A549 (cell line): ENCODE measurements around the gene KAT8. TPM values are rescaled to one million over a fixed set of nuclear protein-coding genes. Genes with fewer than 3 reads are reported as not detected.
A peak's percentile ranks its signal among the peaks of the same experiment; 100 is the strongest.

ENCODE experiments used
- ATAC-seq, 2 experiments: fragments of 200-7000 bp in 1 of 2; fragments of >200 bp in 1 of 2; cut with Nextera tagmentation in 1 of 2; cut with Tn5 transposase in 1 of 2; 3 replicates each; pipeline versions ENCODE4 v1.8.0 to v1.9.1; 2018 to 2020; ENCODE audit warnings: mild to moderate bottlenecking in 1 of 2, moderate library complexity in 1 of 2
- CTCF ChIA-PET: fragments of 300-600 bp; sonication (Branson Sonifier 250); formaldehyde crosslinking; extraction: SDS; loops from one replicate; lab custom pipeline; 2021; ENCODE audit warnings: antibody characterized with exemption, inconsistent platforms; lab: Yijun Ruan, JAX
- POLR2A ChIA-PET: fragments of 350-600 bp; formaldehyde crosslinking; extraction: SDS; loops from one replicate; lab custom pipeline; 2021; ENCODE audit warnings: antibody characterized with exemption, inconsistent platforms; lab: Yijun Ruan, JAX
- DNase-seq, 2 experiments: peaks; one replicate each; pipeline versions ENCODE4 v3.0.0 to v3.0.0-alpha.2; 2011 to 2016; ENCODE audit warnings: low read depth in 1 of 2, low spot score in 1 of 2
- FAIRE-seq: peaks from 2 replicates; lab custom pipeline; 2011; peaks lifted over from hg19 to GRCh38; lab: Jason Lieb, UNC
- H3K27ac ChIP-seq, 2 experiments: fragments of >200 bp; sonication (Bioruptor Twin); formaldehyde crosslinking; 3 replicates each; pipeline ENCODE4 v1.5.1; 2016 to 2017
- H3K4me1 ChIP-seq: fragments of >200 bp; sonication (Bioruptor Twin); formaldehyde crosslinking; 3 replicates; pipeline ENCODE4 v1.6.1; 2016
- H3K4me2 ChIP-seq: fragments of >200 bp; sonication (Bioruptor Twin); formaldehyde crosslinking; 3 replicates; pipeline ENCODE4 v1.6.1; 2016
- H3K4me3 ChIP-seq: fragments of >200 bp; sonication (Bioruptor Twin); formaldehyde crosslinking; 3 replicates; pipeline ENCODE4 v1.5.1; 2016
- H3K9me3 ChIP-seq: fragments of >200 bp; sonication (Bioruptor Twin); formaldehyde crosslinking; 3 replicates; pipeline ENCODE4 v1.6.1; 2016
- CBX2 ChIP-seq: fragments of 200-600 bp; sonication (generic); IDR thresholded peaks from 2 replicates; pipeline ENCODE4 v1.6.1; 2016; ENCODE audit warnings: low read depth, mild to moderate bottlenecking, borderline replicate concordance
- CBX8 ChIP-seq: fragments of 200-600 bp; sonication (generic); IDR thresholded peaks from 2 replicates; pipeline ENCODE4 v1.6.1; 2016
- CHD2 ChIP-seq: fragments of 150-350 bp; IDR thresholded peaks from 2 replicates; pipeline ENCODE4 v1.6.1; 2014; ENCODE audit warnings: low read length; ENCODE audit not compliant: partially characterized antibody
- CHD4 ChIP-seq: fragments of 200-600 bp; sonication (generic); IDR thresholded peaks from 2 replicates; pipeline ENCODE4 v1.6.1; 2016; ENCODE audit warnings: antibody characterized with exemption, mild to moderate bottlenecking, borderline replicate concordance
- EHF ChIP-seq: fragments of 250-450 bp; sonication (Bioruptor Pico); IDR thresholded peaks from 2 replicates; pipeline ENCODE4 v1.5.0; 2020; ENCODE audit warnings: mild to moderate bottlenecking
- EHMT2 ChIP-seq: fragments of 200-600 bp; sonication (generic); IDR thresholded peaks from 2 replicates; pipeline ENCODE4 v1.6.1; 2016; ENCODE audit warnings: antibody characterized with exemption, low read depth, mild to moderate bottlenecking, moderate library complexity
- ESRRA ChIP-seq: fragments of 150-350 bp; IDR thresholded peaks from 2 replicates; pipeline ENCODE4 v1.6.1; 2014; ENCODE audit warnings: mild to moderate bottlenecking, low read length, borderline replicate concordance
- FOSB ChIP-seq: fragments of 250-450 bp; sonication (Bioruptor Pico); IDR thresholded peaks from 2 replicates; pipeline ENCODE4 v1.5.0; 2020; ENCODE audit warnings: mild to moderate bottlenecking, moderate library complexity
- GATA3 ChIP-seq: IDR thresholded peaks from 2 replicates; pipeline ENCODE4 v1.6.1; 2012; ENCODE audit warnings: borderline replicate concordance
- HDAC2 ChIP-seq: fragments of 200-600 bp; sonication (generic); IDR thresholded peaks from 2 replicates; pipeline ENCODE4 v1.6.1; 2016
- HOXB13 ChIP-seq: fragments of 250-450 bp; sonication (Bioruptor Pico); IDR thresholded peaks from 2 replicates; pipeline ENCODE4 v1.5.0; 2020; ENCODE audit warnings: low read depth, mild to moderate bottlenecking, moderate library complexity
- HOXB5 ChIP-seq: fragments of 250-450 bp; sonication (Bioruptor Pico); IDR thresholded peaks from 2 replicates; pipeline ENCODE4 v1.5.0; 2020; ENCODE audit warnings: mild to moderate bottlenecking, moderate library complexity
- JUN ChIP-seq, 2 experiments: fragments of >200 bp; sonication (Bioruptor Twin); formaldehyde crosslinking; IDR thresholded peaks; 2 replicates in 1 of 2; 3 replicates in 1 of 2; pipeline ENCODE4 v1.6.1; 2016 to 2017
- MAFK ChIP-seq: fragments of 450-650 bp; IDR thresholded peaks from 2 replicates; pipeline ENCODE4 v1.6.1; 2014; ENCODE audit not compliant: partially characterized antibody
- MYC ChIP-seq: IDR thresholded peaks from 2 replicates; pipeline ENCODE4 v1.6.1; 2012; ENCODE audit warnings: mild to moderate bottlenecking, inconsistent platforms, low read length, improper control_type of control experiment, borderline replicate concordance
- POLR2A ChIP-seq: IDR thresholded peaks from 2 replicates; pipeline ENCODE4 v1.6.1; 2012; ENCODE audit warnings: mild to moderate bottlenecking, low read length
- RARB ChIP-seq: fragments of 250-450 bp; sonication (Bioruptor Pico); IDR thresholded peaks from 2 replicates; pipeline ENCODE4 v1.8.0; 2021; ENCODE audit warnings: mild to moderate bottlenecking, moderate library complexity
- RCOR1 ChIP-seq: fragments of 150-350 bp; IDR thresholded peaks from 2 replicates; pipeline ENCODE4 v1.6.1; 2014; ENCODE audit warnings: antibody characterized with exemption, low read length, low read depth
- RNF2 ChIP-seq: fragments of 200-600 bp; sonication (generic); IDR thresholded peaks from 2 replicates; pipeline ENCODE4 v1.6.1; 2016; ENCODE audit warnings: low read depth, mild to moderate bottlenecking, antibody characterized with exemption, moderate library complexity, borderline replicate concordance
- TFCP2L1 ChIP-seq: fragments of 250-450 bp; sonication (Bioruptor Pico); IDR thresholded peaks from 2 replicates; pipeline ENCODE4 v1.5.0; 2021; ENCODE audit warnings: mild to moderate bottlenecking
- TP53 ChIP-seq: fragments of 250-450 bp; sonication (Bioruptor Pico); IDR thresholded peaks from 2 replicates; pipeline ENCODE4 v1.5.0; 2021; ENCODE audit warnings: mild to moderate bottlenecking, moderate library complexity
- ZC3H11A ChIP-seq: fragments of 450-650 bp; IDR thresholded peaks from 2 replicates; pipeline ENCODE4 v1.6.1; 2014; ENCODE audit warnings: antibody characterized with exemption, mild to moderate bottlenecking
- ZNF302 ChIP-seq: fragments of 250-450 bp; sonication (Bioruptor Pico); IDR thresholded peaks from 2 replicates; pipeline ENCODE4 v1.9.0; 2021; ENCODE audit warnings: inconsistent platforms, mild to moderate bottlenecking, moderate library complexity
- WGBS: methylation state at CpG from one replicate; pipeline ENCODE4 v1.1.6; 2017; ENCODE audit errors: missing lambda C conversion rate; 5-methylcytosine and 5-hydroxymethylcytosine counted together
- polyA plus RNA-seq, 4 experiments: library from polyadenylated mRNA; depleted of rRNA in 3 of 4; stranded (reverse); fragments of >200 nt; fragmentation: RNase III in 1 of 4; extraction: RNeasy Plus Mini Kit Qiagen cat#74134 plus additional on column Dnase treatment in 1 of 4; gene quantifications; 2 replicates in 3 of 4; 3 replicates in 1 of 4; pipeline ENCODE4 v1.2.3, GENCODE V29; 2011 to 2017
- TF ChIP-seq, protein P1 (sequence below): fragments of 200-600 bp; sonication (generic); IDR thresholded peaks from 2 replicates; pipeline ENCODE4 v1.6.1; 2016; ENCODE audit warnings: antibody characterized with exemption, mild to moderate bottlenecking, moderate library complexity
- TF ChIP-seq, protein P2 (sequence below): fragments of >200 bp; sonication (Bioruptor Twin); formaldehyde crosslinking; IDR thresholded peaks from 3 replicates; pipeline ENCODE4 v1.6.1; 2016
- TF ChIP-seq, protein P3 (sequence below): fragments of 250-450 bp; sonication (Bioruptor Pico); IDR thresholded peaks from 2 replicates; pipeline ENCODE4 v1.5.0; 2020; ENCODE audit warnings: low read depth, mild to moderate bottlenecking, moderate library complexity
- TF ChIP-seq, protein P4 (sequence below): fragments of >200 bp; sonication (Bioruptor Twin); formaldehyde crosslinking; IDR thresholded peaks from 2 replicates; pipeline ENCODE4 v1.6.1; 2016
- TF ChIP-seq, protein P5 (sequence below): fragments of >200 bp; sonication (Bioruptor Twin); formaldehyde crosslinking; IDR thresholded peaks from 3 replicates; pipeline ENCODE4 v1.5.1; 2016

The KAT8 gene
- polyA plus RNA-seq, 2 of the 4 experiments (the other 2 are of a cell fraction), result 34.4 to 42.2 TPM

DNA sequence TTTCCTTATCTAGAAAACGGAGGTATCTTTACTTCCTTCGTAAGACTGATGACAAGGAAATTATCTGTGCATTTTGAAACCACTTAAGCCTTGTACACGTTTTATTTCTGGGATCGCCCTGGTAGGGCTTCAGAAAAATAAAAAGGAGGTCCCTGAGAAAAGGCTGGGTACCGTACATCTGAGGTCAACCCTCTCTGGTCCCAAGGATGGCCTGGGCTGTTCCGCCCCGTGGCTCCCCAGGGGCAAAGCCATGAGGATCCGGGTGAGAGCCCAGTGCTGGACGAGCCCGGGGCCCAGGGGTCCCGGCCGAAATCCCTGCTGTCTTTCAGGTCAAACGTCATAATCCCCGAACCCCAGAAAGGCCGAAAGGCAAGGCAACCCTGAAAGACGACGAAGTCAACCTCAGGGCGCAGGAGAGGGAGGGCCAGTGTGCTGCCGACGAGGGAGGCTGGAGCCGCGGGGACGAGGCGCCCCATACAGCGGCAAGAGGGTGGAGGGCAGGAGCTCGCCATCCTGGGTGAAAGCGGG lies 61.8 kb downstream of the KAT8 start (continued):
- no peak for TF ChIP-seq HOXB13 (CRISPR knock-in tag)
- TF ChIP-seq CHD4, result no peak
- TF ChIP-seq RNF2, result no peak
- TF ChIP-seq, protein P1, sequence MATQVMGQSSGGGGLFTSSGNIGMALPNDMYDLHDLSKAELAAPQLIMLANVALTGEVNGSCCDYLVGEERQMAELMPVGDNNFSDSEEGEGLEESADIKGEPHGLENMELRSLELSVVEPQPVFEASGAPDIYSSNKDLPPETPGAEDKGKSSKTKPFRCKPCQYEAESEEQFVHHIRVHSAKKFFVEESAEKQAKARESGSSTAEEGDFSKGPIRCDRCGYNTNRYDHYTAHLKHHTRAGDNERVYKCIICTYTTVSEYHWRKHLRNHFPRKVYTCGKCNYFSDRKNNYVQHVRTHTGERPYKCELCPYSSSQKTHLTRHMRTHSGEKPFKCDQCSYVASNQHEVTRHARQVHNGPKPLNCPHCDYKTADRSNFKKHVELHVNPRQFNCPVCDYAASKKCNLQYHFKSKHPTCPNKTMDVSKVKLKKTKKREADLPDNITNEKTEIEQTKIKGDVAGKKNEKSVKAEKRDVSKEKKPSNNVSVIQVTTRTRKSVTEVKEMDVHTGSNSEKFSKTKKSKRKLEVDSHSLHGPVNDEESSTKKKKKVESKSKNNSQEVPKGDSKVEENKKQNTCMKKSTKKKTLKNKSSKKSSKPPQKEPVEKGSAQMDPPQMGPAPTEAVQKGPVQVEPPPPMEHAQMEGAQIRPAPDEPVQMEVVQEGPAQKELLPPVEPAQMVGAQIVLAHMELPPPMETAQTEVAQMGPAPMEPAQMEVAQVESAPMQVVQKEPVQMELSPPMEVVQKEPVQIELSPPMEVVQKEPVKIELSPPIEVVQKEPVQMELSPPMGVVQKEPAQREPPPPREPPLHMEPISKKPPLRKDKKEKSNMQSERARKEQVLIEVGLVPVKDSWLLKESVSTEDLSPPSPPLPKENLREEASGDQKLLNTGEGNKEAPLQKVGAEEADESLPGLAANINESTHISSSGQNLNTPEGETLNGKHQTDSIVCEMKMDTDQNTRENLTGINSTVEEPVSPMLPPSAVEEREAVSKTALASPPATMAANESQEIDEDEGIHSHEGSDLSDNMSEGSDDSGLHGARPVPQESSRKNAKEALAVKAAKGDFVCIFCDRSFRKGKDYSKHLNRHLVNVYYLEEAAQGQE, result no peak
- no peak for TF ChIP-seq EHMT2
- TF ChIP-seq CHD2, result no peak
- TF ChIP-seq MYC, result no peak
- TF ChIP-seq, protein P2, sequence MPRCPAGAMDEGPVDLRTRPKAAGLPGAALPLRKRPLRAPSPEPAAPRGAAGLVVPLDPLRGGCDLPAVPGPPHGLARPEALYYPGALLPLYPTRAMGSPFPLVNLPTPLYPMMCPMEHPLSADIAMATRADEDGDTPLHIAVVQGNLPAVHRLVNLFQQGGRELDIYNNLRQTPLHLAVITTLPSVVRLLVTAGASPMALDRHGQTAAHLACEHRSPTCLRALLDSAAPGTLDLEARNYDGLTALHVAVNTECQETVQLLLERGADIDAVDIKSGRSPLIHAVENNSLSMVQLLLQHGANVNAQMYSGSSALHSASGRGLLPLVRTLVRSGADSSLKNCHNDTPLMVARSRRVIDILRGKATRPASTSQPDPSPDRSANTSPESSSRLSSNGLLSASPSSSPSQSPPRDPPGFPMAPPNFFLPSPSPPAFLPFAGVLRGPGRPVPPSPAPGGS, result no peak
- TF ChIP-seq MAFK, result no peak

DNA sequence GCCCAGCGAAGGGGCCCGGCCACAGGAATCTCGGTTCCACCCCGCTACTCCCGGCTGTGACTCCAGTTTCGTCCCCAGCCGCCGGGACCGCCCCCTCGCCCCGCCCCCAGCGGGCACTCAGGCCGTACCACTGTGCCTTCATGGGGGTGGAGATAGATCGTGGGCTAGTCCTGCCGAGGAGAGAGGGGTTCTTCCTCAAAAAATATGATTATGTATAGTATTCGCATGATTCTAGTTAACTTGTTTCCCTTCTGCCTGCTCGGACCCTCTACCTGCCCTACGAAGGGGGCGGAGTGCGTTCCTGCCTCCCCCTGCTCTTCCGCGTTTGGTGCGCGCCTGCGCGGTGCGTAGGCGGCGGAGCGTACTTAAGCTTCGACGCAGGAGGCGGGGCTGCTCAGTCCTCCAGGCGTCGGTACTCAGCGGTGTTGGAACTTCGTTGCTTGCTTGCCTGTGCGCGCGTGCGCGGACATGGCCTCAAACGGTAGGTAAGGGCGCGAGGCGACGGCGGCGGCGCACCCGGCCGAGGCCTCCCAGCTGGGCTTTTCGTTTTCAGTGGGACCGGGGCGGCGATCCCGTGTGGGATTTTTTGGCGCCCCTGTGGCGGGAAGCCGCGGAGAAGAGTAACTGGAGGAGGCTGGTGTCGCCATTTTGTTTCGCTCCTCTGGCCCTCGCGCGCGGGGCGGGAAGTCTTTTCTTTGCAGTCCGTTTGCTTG lies 62.4 kb downstream of the KAT8 start, which contains the start of gene FUS:
TSS of gene FUS (plus strand) at position 393 of the 713 bp plus-strand sequence. CDS start at position 469, 76 bp downstream.
- Histone ChIP-seq H3K4me2 (peak within 1 kb of the TSS; percentile 95), H3K9me3 (no peaks in the 10 kb centered on the region), H3K4me1 (peaks cover 29% of the 10 kb centered on the region), H3K27ac (peak within 1 kb of the TSS; percentile 92 to 97), H3K4me3 (peak within 1 kb of the TSS; percentile 68)
- 2% methylated on average over 58 of the region's 69 CpGs for WGBS
- DNase-seq, result peak; percentile 91 to 93
- ATAC-seq, result peak; percentile 75 to 77
- POLR2A ChIA-PET, result interaction anchor here (0.5 to 2.1 kb wide), 36 partner anchors 8 to 281 kb away, joined by 3 to 37 read pairs (median 6); partner anchors contain the start of genes ARMC5, ITGAD, KAT8 and PYCARD
- no peak for FAIRE-seq
- CTCF ChIA-PET, result interaction anchor here (0.6 to 1.1 kb wide), 5 partner anchors 11 to 152 kb away, joined by 3 to 4 read pairs (median 3); no protein-coding TSS in a partner anchor
- 0 out of 2 replicates have a peak, but pooled peaks have one; percentile 21 for TF ChIP-seq RARB
- TF ChIP-seq ZNF302 (CRISPR knock-in tag), result no peak
- TF ChIP-seq, protein P3, sequence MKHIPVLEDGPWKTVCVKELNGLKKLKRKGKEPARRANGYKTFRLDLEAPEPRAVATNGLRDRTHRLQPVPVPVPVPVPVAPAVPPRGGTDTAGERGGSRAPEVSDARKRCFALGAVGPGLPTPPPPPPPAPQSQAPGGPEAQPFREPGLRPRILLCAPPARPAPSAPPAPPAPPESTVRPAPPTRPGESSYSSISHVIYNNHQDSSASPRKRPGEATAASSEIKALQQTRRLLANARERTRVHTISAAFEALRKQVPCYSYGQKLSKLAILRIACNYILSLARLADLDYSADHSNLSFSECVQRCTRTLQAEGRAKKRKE (CRISPR knock-in tag), result no peak
- TF ChIP-seq POLR2A, result peak; percentile 100
- peak; percentile 19; the same call in 1 of the 2 replicates for TF ChIP-seq TFCP2L1 (CRISPR knock-in tag)
- TF ChIP-seq JUN (IDR thresholded peaks at IDR 0.05), result peak; percentile 98 to 99
- TF ChIP-seq, protein P4, sequence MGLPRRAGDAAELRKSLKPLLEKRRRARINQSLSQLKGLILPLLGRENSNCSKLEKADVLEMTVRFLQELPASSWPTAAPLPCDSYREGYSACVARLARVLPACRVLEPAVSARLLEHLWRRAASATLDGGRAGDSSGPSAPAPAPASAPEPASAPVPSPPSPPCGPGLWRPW, result no peak
- TF ChIP-seq ZC3H11A, result no peak
- TF ChIP-seq TP53 (CRISPR knock-in tag), result peak; percentile 74; the same call in 1 of the 2 replicates
- 0 out of 2 replicates have a peak, but pooled peaks have one; percentile 73 for TF ChIP-seq CBX8
- TF ChIP-seq, protein P5, sequence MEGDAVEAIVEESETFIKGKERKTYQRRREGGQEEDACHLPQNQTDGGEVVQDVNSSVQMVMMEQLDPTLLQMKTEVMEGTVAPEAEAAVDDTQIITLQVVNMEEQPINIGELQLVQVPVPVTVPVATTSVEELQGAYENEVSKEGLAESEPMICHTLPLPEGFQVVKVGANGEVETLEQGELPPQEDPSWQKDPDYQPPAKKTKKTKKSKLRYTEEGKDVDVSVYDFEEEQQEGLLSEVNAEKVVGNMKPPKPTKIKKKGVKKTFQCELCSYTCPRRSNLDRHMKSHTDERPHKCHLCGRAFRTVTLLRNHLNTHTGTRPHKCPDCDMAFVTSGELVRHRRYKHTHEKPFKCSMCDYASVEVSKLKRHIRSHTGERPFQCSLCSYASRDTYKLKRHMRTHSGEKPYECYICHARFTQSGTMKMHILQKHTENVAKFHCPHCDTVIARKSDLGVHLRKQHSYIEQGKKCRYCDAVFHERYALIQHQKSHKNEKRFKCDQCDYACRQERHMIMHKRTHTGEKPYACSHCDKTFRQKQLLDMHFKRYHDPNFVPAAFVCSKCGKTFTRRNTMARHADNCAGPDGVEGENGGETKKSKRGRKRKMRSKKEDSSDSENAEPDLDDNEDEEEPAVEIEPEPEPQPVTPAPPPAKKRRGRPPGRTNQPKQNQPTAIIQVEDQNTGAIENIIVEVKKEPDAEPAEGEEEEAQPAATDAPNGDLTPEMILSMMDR, result no peak
- peak; percentile 82 for TF ChIP-seq FOSB
- TF ChIP-seq GATA3, result peak; percentile 94
- TF ChIP-seq MYC, result peak; percentile 78
- no peak; the same call in 1 of the 2 replicates for TF ChIP-seq CBX2
- peak; percentile 60; the same call in 1 of the 2 replicates for TF ChIP-seq HOXB5 (CRISPR knock-in tag)
- no peak for TF ChIP-seq HDAC2
- TF ChIP-seq EHF (CRISPR knock-in tag), result peak; percentile 62; the same call in 1 of the 2 replicates
- TF ChIP-seq ESRRA, result no peak
- TF ChIP-seq, protein P2, result peak; percentile 100
- TF ChIP-seq RCOR1, result no peak
